Measurements from ENCODE around the gene OR6A2. TPM values are rescaled to one million over a fixed set of nuclear protein-coding genes. Genes with fewer than 3 reads are reported as not detected.

Gene OR6A2
- total and polyA plus RNA-seq, 2 donors (not counting 1 experiment from before 2014, with no cell fraction given): 0.17 TPM; not detected in 1

GRCh38 chr11:6745465-6746015, 53.9 kb downstream of the OR6A2 start:
- DNase-seq (ENCODE audit: low read depth in 2 of 2): no peak
- no peak overlapping the region for H3K9ac ChIP-seq (ENCODE audit: insufficient read depth, low read length)
- no peaks in the 10 kb centered on the region for H3K4me1 ChIP-seq (ENCODE audit: control insufficient read depth, extremely low read depth, insufficient read depth, low read length)
- H3K79me2 ChIP-seq (ENCODE audit: control insufficient read depth, insufficient read depth, low read length): no peaks in the 10 kb centered on the region
- no peaks in the 10 kb centered on the region for H3K27me3 ChIP-seq (ENCODE audit: control insufficient read depth, insufficient read depth, low read length)
- no peaks in the 10 kb centered on the region for H4K20me1 ChIP-seq (ENCODE audit: control insufficient read depth, extremely low read depth, insufficient read depth, low read length)
- TF ChIP-seq, protein P1, sequence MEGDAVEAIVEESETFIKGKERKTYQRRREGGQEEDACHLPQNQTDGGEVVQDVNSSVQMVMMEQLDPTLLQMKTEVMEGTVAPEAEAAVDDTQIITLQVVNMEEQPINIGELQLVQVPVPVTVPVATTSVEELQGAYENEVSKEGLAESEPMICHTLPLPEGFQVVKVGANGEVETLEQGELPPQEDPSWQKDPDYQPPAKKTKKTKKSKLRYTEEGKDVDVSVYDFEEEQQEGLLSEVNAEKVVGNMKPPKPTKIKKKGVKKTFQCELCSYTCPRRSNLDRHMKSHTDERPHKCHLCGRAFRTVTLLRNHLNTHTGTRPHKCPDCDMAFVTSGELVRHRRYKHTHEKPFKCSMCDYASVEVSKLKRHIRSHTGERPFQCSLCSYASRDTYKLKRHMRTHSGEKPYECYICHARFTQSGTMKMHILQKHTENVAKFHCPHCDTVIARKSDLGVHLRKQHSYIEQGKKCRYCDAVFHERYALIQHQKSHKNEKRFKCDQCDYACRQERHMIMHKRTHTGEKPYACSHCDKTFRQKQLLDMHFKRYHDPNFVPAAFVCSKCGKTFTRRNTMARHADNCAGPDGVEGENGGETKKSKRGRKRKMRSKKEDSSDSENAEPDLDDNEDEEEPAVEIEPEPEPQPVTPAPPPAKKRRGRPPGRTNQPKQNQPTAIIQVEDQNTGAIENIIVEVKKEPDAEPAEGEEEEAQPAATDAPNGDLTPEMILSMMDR (conservative IDR thresholded peaks at IDR 0.05 in 1 of 2, IDR thresholded peaks at IDR 0.05 in 1 of 2; ENCODE audit: low read depth in 1 of 2, low read length in 2 of 2): no peak
- TF ChIP-seq EZH2 (IDR thresholded peaks at IDR 0.05; ENCODE audit: low read length, missing control alignments): no peak
- H3K36me3 ChIP-seq (ENCODE audit: control insufficient read depth, insufficient read depth, low read length): no peaks in the 10 kb centered on the region
- no peak overlapping the region for H3K27ac ChIP-seq (ENCODE audit: insufficient read depth, low read length)
- no peak overlapping the region for H2AFZ ChIP-seq (ENCODE audit: low read length)
- no peaks in the 10 kb centered on the region for H3K9me3 ChIP-seq (ENCODE audit: control insufficient read depth, insufficient read depth, low read depth, low read length)
- H3K4me3 ChIP-seq (replicated peaks in 1 of 4; ENCODE audit: control extremely low read depth in 1 of 4, insufficient read depth in 1 of 4, low read depth in 3 of 4, low read length in 4 of 4): no peak overlapping the region
- H3K4me2 ChIP-seq (ENCODE audit: extremely low read depth, insufficient read depth, low read length): no peak overlapping the region

DNA sequence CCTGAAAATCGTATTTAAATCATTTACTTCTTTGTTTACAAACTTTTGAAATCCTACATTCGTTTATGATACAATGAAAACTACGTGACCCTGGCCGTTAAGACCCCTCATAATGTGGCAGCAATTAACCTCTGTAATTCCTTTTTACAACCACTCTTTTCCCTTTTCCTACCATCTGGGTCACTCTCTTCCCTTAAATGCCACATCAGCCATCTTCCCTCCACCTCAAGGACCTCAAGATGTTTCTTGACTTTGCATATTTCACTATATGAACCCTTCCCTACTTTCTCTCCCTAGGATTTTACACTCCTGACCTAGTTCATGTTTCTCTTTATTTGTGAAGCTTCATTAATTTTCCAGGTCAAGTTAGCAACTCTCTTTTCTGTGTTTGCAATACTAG, 54.5 kb downstream of the OR6A2 start:
- no peaks in the 10 kb centered on the region for H3K9me3 ChIP-seq (ENCODE audit: control insufficient read depth, insufficient read depth, low read depth, low read length)
- no peak overlapping the region for H3K4me3 ChIP-seq (replicated peaks in 1 of 4; ENCODE audit: control extremely low read depth in 1 of 4, insufficient read depth in 1 of 4, low read depth in 3 of 4, low read length in 4 of 4)
- no peaks in the 10 kb centered on the region for H3K79me2 ChIP-seq (ENCODE audit: control insufficient read depth, insufficient read depth, low read length)
- no peaks in the 10 kb centered on the region for H3K27me3 ChIP-seq (ENCODE audit: control insufficient read depth, insufficient read depth, low read length)
- no peaks in the 10 kb centered on the region for H3K4me1 ChIP-seq (ENCODE audit: control insufficient read depth, extremely low read depth, insufficient read depth, low read length)
- no peak overlapping the region for H3K4me2 ChIP-seq (ENCODE audit: extremely low read depth, insufficient read depth, low read length)
- no peak overlapping the region for H2AFZ ChIP-seq (ENCODE audit: low read length)
- TF ChIP-seq, protein P1 (conservative IDR thresholded peaks at IDR 0.05 in 1 of 2, IDR thresholded peaks at IDR 0.05 in 1 of 2; ENCODE audit: low read depth in 1 of 2, low read length in 2 of 2): no peak
- TF ChIP-seq EZH2 (IDR thresholded peaks at IDR 0.05; ENCODE audit: low read length, missing control alignments): no peak
- no peaks in the 10 kb centered on the region for H3K36me3 ChIP-seq (ENCODE audit: control insufficient read depth, insufficient read depth, low read length)
- no peaks in the 10 kb centered on the region for H4K20me1 ChIP-seq (ENCODE audit: control insufficient read depth, extremely low read depth, insufficient read depth, low read length)
- no peak overlapping the region for H3K27ac ChIP-seq (ENCODE audit: insufficient read depth, low read length)
- H3K9ac ChIP-seq (ENCODE audit: insufficient read depth, low read length): no peak overlapping the region
- no peak for DNase-seq (ENCODE audit: low read depth in 2 of 2)

DNA sequence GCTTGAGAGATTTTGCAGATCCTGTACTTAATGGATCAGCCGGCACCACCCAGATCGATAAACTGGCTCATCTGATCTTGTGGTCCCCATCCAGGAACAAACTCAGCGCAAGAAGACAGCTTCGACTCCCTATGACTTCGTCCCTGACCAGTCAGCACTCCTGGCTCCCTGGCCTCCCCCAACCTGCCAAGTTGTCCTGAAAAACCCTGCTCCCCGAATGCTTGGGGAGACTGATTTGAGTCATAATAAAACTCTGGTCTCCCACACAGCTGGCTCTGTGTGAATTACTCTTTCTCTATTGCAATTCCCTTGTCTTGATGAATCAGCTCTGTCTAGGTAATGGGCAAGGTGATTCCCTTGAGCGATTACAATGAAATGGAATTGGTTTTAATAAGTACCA, 57.2 kb downstream of the OR6A2 start:
- Histone ChIP-seq H3K79me2 (ENCODE audit: control insufficient read depth, insufficient read depth, low read length) (no peaks in the 10 kb centered on the region), H4K20me1 (ENCODE audit: control insufficient read depth, extremely low read depth, insufficient read depth, low read length) (no peaks in the 10 kb centered on the region), H3K27ac (ENCODE audit: insufficient read depth, low read length) (no peak overlapping the region), H3K4me3 (replicated peaks in 1 of 4; ENCODE audit: control extremely low read depth in 1 of 4, insufficient read depth in 1 of 4, low read depth in 3 of 4, low read length in 4 of 4) (no peak overlapping the region), H3K4me2 (ENCODE audit: extremely low read depth, insufficient read depth, low read length) (no peak overlapping the region), H3K27me3 (ENCODE audit: control insufficient read depth, insufficient read depth, low read length) (no peaks in the 10 kb centered on the region), H3K9ac (ENCODE audit: insufficient read depth, low read length) (no peak overlapping the region), H2AFZ (ENCODE audit: low read length) (no peak overlapping the region), H3K4me1 (ENCODE audit: control insufficient read depth, extremely low read depth, insufficient read depth, low read length) (no peaks in the 10 kb centered on the region), H3K36me3 (ENCODE audit: control insufficient read depth, insufficient read depth, low read length) (no peaks in the 10 kb centered on the region), H3K9me3 (ENCODE audit: control insufficient read depth, insufficient read depth, low read depth, low read length) (no peaks in the 10 kb centered on the region)
- no peak for DNase-seq (ENCODE audit: low read depth in 2 of 2)
- TF ChIP-seq, protein P1 (conservative IDR thresholded peaks at IDR 0.05 in 1 of 2, IDR thresholded peaks at IDR 0.05 in 1 of 2; ENCODE audit: low read depth in 1 of 2, low read length in 2 of 2): no peak
- no peak for TF ChIP-seq EZH2 (IDR thresholded peaks at IDR 0.05; ENCODE audit: low read length, missing control alignments)

Other genes with a start within 250 kb of the OR6A2 start
- gene RRP8, start 196.1 kb downstream of the OR6A2 start, total RNA-seq: 9.2 and 12.1 TPM in 2 replicates
- 12.6 and 13.2 TPM in 2 replicates for gene RRP8, start 196.1 kb downstream of the OR6A2 start, polyA plus RNA-seq
- 136 and 176 TPM in 2 replicates for gene ILK, start 195.9 kb downstream of the OR6A2 start, total RNA-seq
- 420 and 461 TPM in 2 replicates for gene ILK, start 195.9 kb downstream of the OR6A2 start, polyA plus RNA-seq
- 61.9 and 77.8 TPM in 2 replicates for gene TAF10, start 187.5 kb downstream of the OR6A2 start, total RNA-seq
- gene TAF10, start 187.5 kb downstream of the OR6A2 start, polyA plus RNA-seq: 142 and 176 TPM in 2 replicates
- 93.7 and 127 TPM in 2 replicates for gene TPP1, start 180.3 kb downstream of the OR6A2 start, total RNA-seq
- 136 and 195 TPM in 2 replicates for gene TPP1, start 180.3 kb downstream of the OR6A2 start, polyA plus RNA-seq
- gene DCHS1, start 143.9 kb downstream of the OR6A2 start, total RNA-seq: 11.0 and 23.9 TPM in 2 replicates
- gene DCHS1, start 143.9 kb downstream of the OR6A2 start, polyA plus RNA-seq: 0.92 and 5.0 TPM in 2 replicates
- 44.9 and 53.2 TPM in 2 replicates for gene MRPL17, start 116.3 kb downstream of the OR6A2 start, total RNA-seq
- gene MRPL17, start 116.3 kb downstream of the OR6A2 start, polyA plus RNA-seq: 44.4 and 73.0 TPM in 2 replicates
- gene OR2AG2, start 27.7 kb downstream of the OR6A2 start, total RNA-seq: under 0.01 TPM in 2 replicates
- gene OR2AG2, start 27.7 kb downstream of the OR6A2 start, polyA plus RNA-seq: 0.03 and 0.26 TPM in 2 replicates
- gene OR2AG1, start 16.7 kb downstream of the OR6A2 start, total RNA-seq: not detected in 2 replicates
- not detected in 2 replicates for gene OR2AG1, start 16.7 kb downstream of the OR6A2 start, polyA plus RNA-seq
- not detected in 2 replicates for gene OR10A5, start 46.0 kb upstream of the OR6A2 start, total RNA-seq
- not detected in 2 replicates for gene OR10A5, start 46.0 kb upstream of the OR6A2 start, polyA plus RNA-seq
- gene OR10A2, start 63.4 kb upstream of the OR6A2 start, total RNA-seq: not detected in 2 replicates
- gene OR10A2, start 63.4 kb upstream of the OR6A2 start, polyA plus RNA-seq: not detected in 2 replicates
- not detected in 2 replicates for gene OR10A4, start 76.9 kb upstream of the OR6A2 start, total RNA-seq
- gene OR10A4, start 76.9 kb upstream of the OR6A2 start, polyA plus RNA-seq: not detected in 2 replicates
- 0.26 and 0.33 TPM in 2 replicates for gene OR2D2, start 92.8 kb upstream of the OR6A2 start, total RNA-seq
- gene OR2D2, start 92.8 kb upstream of the OR6A2 start, polyA plus RNA-seq: not detected in 2 replicates
- not detected in 2 replicates for gene OR2D3, start 121.3 kb upstream of the OR6A2 start, total RNA-seq
- gene OR2D3, start 121.3 kb upstream of the OR6A2 start, polyA plus RNA-seq: not detected in 2 replicates
- gene ZNF215, start 126.7 kb upstream of the OR6A2 start, total RNA-seq: 3.6 and 4.1 TPM in 2 replicates
- gene ZNF215, start 126.7 kb upstream of the OR6A2 start, polyA plus RNA-seq: 2.7 and 3.8 TPM in 2 replicates
- 8.7 and 9.9 TPM in 2 replicates for gene ZNF214, start 220.7 kb upstream of the OR6A2 start, total RNA-seq
- gene ZNF214, start 220.7 kb upstream of the OR6A2 start, polyA plus RNA-seq: 1.8 and 2.0 TPM in 2 replicates
- gene NLRP14, start 220.8 kb upstream of the OR6A2 start, total RNA-seq: under 0.01 and 0.17 TPM in 2 replicates
- gene NLRP14, start 220.8 kb upstream of the OR6A2 start, polyA plus RNA-seq: 0.05 and 0.07 TPM in 2 replicates